Measurements from ENCODE around the gene ADI1.

The ADI1 gene

GRCh38 chr2:3478846-3479385 lies 40.4 kb downstream of the ADI1 start:
- DNase-seq, result no peak

DNA sequence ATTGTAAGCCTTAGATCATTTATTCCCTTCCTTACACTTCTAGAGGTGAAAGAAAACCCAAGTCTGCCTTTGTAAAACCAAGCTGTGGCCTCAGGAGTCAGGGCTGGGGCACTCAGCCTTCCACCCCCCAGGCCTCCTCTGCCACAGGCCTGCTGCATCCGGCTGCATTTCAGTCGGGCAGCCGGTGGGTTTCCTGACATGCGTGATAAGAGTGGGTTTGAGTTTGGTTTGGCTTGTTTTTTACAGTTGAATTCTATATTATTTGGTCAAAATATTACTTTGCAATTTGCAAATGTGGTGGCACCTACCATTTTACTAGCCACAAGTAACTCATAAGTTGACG lies 42.4 kb downstream of the ADI1 start:
- DNase-seq, result no peak

DNA sequence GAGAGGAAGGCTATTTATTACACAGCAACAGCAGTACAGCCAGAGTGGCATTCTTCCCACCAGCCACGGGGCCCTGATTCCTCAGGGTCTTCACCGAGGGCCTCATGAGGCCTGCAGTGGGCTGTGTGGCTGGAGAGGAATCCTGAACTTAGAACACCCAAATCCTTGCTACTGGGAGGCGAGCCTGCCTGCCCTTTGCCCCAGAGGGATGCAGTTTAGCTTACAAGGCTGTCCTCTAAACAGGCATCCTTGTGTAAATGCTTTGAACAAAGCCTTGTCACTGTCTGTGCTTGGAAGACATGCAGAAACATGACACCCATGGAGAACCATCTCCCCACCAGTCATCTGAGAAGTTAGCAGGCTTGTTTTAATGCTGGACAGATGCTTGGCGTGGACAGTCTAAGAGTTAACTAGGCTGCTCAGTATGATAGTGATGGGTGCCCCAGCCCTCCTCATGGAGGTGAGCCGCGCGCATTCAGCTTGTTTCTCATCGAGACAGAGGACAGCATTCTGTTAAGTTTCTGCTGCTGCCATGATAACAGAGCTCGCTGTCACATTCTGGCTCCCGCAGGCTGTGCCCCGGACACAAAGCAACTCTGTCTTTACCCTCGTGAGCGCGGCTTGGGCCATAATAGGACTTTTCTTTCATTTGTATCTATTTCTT lies 42.9 kb downstream of the ADI1 start:
- no peak for DNase-seq

GRCh38 chr2:3475771-3476170 lies 43.6 kb downstream of the ADI1 start:
- DNase-seq, result no peak

DNA sequence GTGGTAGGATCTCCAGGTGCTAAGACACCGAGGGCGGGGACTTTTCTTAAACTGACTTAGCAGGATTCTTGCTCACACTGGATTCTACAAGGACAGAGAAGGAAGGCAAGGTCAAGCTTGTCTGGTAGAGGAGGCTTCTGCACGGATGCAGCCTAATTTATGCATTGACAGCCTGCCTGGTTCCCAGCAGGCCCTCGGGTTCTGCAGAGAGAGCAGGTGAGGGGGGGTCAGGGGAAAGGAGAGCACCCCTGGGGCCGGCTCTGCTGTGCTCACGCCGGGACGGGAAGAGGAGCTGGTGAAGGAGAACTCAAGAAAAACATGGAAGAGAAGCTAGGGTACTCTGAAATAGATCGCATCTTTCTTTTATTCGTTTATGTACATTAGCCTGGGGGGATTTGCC lies 46.4 kb downstream of the ADI1 start:
- no peak for DNase-seq

DNA sequence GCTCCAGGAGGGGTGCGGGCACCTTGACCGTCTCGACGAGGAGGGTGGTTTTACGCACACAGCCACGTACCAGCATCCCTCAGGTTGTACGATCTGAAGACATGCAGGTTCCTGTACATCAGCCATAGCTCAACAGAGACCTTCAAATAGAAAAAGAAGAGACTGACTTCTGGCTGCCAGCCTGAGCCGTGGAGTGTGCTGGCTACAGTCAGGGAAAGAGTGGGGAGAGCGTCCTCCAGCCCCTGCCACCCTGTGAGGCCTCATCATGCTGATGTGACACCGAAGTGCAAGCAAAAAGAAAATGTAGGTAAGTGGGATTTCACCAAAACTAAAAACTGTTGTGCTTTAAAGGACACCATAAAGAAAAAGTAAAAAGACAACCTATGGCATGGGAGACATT lies 47.0 kb downstream of the ADI1 start:
- DNase-seq, result no peak

DNA sequence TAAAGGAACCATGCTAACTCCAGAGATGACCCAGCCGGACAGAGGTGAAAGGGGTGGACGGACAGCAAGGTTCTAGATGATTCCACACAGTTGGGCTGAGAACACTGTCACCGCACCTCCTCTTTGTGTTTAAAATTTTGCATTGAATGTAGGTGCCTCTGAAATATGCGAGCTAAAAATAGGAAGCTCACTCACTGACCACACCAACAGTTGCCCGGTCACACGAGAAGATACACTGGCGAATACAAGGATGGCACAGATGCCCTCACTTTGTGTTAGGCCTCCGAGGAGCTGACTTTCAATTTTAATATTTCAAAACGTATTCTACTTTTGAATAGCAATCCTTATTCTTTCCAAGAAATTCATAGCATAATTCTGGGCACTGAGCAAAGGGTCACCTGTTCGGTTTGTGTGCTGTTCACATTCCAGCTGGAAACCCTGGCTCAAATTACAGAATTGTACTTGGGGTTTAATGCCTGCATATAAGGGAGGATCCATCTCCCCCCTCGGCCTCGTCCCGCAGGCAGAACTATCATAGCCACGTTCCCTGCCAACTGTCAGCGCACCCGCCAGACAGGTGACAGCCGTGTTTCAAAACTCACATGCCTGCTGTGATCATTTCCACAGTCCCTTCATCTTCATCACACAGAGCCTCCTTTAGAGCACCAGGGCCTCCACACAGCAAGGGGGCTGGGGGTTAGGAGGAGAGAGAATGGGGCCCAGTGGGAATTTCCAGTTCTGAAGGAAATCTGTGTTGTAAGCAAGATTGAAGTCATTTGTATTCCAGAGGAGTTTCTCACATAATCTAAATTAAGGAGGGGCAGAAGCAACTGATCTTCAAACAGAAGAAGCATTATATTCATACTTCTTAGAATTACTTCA lies 48.2 kb downstream of the ADI1 start:
- no peak for DNase-seq

DNA sequence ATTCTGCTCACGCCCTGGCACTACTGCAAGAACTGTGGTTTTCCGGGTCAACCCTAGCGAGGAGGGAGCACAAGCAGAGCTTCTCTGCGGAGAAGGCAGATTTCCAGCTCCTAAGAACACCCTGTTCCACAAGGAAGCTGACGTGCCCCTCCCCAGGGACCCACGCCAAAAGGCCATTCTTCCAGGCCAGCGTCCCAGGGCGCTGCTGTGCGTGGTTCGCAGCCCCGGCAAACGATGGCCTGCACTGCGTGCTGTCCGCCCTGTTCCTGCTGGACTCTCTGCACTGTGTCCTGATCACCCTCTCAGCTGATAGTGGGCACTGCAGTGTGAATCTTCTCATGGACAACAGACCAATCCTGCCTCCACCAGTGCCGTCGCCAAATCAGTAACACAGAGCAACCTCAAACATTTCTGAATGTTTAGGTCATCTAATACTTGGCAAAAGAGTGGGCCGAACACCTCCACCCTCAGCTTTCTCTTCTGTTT lies 49.1 kb downstream of the ADI1 start:
- no peak for DNase-seq

DNA sequence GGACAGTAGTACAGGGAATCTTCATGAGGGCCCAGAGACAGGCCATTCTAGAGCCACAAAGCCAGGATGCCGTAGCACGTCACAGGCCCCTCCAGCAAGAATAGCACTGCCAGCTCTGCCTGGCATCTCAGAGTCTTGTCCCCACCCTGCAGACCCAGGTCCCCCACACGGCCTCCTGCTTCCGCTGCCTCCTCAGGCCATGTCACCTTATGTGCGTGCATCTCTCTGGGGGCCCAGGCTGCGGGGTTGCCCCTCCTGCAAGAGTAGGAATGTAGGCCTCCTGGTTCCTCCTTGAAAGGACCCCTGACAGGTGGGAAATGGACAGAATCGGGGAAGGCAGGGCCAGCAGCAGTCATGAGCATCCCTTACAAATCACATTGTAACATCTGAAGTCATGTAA lies 49.8 kb downstream of the ADI1 start:
- no peak for DNase-seq

DNA sequence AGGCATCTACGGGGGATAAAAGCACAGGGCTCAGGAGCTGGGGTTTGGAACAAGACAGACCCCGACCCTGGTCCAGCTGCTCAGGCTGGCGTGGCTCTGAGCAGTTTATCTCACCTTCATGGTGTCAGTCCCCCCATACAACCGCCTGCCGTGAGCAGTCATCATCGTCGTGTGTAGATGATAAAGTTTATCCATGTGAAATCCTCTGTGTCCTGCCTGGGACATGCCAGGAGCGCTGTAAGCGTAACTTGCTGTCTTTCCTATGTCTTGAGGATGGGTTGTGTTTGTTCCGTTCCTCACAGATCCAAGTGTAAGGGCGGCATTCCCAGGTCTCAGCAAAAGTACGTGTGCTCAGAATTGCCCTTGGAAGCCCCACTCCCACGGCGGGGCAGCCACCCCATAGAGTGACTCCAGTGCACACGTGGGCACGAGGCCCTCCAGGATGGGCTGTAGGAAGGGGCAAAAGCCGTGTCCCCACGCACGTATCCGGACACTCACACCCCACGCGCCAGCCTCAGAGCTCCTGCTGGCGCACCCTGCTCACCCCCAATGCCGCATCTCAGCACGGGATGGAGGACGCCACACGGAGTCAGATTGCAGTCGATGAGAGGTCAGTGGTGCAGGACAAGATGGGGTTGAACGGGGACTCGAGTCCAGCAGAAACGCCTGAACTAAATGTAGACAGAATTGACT lies 50.9 kb downstream of the ADI1 start:
- DNase-seq, result no peak

DNA sequence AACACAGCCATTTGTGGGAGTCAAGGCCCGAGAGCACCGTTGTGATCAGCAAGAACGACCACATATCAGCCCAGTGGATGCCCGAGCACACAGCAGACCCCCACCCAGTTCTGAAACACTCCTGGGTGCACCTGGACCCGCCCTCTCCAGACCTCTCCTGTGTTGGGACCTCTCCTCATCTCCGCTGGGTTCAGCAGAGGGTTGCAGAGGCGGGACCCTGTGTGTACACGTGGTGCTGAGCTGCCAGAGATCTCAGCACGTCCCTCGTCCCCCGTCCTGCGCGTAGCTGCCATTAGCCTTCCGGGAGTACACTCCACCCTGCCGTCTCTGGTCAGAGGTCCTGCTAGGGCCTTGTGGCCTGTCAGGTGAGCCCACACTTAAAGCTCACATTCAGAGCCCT lies 51.7 kb downstream of the ADI1 start:
- no peak for DNase-seq

- DNase-seq, result no peak
Observed at GRCh38 chr2:3466966-3467365, 52.4 kb downstream of the ADI1 start.

DNA sequence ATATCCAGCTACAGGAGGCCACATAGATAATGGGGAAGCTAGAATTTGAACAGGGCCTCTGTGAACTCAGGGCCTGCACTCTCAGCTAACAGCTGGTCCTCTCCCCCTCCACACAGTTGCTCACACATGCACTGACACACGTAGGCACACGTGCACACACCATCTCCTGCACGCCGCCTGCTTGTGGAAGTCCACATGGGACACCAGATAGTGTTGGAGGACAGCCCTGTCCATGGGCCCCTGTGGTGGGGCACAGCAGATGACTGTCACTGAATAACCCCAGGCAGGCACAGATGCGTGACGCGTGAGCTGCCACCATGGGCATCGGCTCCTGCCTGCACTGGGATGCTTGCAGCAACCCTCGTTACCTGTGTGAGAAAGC lies 52.9 kb downstream of the ADI1 start:
- no peak for DNase-seq

DNA sequence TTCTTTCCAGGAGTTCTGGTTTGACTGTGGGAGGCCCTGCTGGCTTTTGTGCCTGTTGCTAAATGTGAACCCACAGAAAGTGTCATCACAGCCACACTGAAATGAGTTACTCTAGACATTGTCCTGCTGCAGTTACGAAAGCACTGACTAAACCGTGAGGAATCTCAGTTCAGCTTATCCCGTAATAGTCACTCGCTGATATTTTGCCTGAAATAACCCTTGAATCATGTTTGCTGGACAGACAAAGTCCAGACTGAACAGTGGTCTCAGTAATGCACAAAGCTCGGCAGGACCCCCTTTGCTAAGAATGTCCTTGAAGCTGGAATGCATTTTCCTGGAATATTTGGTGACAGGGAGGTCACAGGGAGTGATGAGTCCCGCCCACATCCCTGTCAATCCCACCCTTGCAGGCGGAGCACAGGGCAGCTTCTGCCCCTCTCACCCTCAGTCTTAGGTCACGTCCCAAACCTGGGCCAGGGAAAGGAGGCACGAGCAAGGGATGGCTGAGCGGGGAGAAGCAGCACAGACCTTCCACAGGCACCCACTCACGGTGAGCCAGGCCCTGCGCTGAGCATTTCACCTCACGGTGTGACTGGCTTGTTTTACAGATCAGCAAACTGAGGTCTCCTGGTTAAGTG lies 53.4 kb downstream of the ADI1 start:
- DNase-seq, result no peak

- DNase-seq, result no peak
Observed at GRCh38 chr2:3465328-3465727, 54.0 kb downstream of the ADI1 start.

DNA sequence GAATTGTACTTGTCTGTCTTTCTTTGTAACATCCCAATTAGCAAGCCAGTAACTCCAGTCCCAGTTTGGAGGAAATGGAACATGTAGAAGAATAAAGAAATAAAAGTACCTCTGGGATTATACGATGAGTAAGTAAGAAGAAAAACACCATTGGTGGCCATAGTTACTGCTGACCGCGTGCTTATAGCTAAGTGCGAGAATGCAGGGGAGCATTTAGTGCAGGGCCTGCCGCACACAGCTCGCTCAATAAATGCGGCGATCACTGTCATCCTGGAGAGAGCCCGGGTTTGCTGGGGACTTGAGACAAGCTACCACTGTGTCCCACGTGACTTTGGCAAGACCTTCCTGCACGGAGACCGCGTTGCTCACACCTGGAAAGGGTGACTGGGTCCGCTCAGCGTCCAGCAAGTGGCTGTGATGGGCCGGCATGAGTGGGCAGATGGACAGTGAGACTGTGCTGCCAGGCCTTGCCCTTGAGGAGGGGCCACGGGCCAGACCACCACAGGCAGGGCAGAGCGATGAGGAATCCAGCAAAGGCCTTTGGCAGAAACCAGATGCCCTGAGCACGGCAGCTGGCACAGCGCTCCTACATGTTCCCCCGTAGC lies 54.8 kb downstream of the ADI1 start:
- no peak for DNase-seq

GRCh38 chr2:3463944-3464343 lies 55.4 kb downstream of the ADI1 start:
- DNase-seq, result no peak

DNA sequence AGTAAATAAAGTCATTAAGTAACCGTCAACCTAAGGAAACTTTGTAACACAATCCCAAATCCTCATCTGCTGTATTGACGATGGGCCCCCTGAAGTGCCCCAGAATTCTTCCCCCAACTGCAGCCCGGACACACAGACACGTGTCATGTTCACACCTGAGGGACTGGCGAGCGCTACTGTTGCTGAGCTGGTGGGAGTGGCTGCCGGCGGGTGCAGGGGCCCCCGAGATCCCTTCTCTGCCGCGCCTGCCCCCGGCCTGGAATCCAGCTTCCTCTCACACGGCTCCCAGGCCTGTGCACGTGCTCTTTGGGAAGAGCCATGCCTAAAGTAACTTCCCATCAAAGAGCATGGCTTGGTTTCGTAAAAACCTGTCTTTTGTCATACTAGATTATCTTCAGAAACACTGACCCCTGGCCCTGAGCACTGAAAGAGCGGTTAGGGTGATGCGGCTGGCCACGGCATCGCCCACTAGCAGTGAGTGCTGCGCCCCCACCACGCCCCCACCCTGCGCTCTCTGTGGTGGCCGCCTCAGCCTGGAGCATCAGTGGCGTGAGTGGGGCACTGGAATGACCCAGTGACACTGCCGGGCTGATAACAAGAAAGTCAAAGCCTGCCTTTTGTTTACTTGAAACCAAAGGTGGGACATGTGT lies 56.0 kb downstream of the ADI1 start:
- no peak for DNase-seq

- DNase-seq, result no peak
Observed at GRCh38 chr2:3462493-3463104, 56.7 kb downstream of the ADI1 start.

GRCh38 chr2:3461801-3462492 lies 57.4 kb downstream of the ADI1 start:
- DNase-seq, result peak; percentile 45 to 61

Data from NCI-H2081 (cell line).